ENCODE data around the gene GPR152.
"Not testable (repeated sequence)": the region's sequence is repeated elsewhere in the genome, so short reads cannot be mapped to it uniquely, and the experiment has no call there.

Gene GPR152

GRCh38 chr11:67406969-67407687 is 45.4 kb downstream of the GPR152 start:
- DNase-seq, result no peak

GRCh38 chr11:67406420-67406968 is 46.0 kb downstream of the GPR152 start:
- no peak for DNase-seq

- no peak for DNase-seq
Observed at GRCh38 chr11:67405688-67406339, 46.7 kb downstream of the GPR152 start.

- DNase-seq, result no peak
Observed at GRCh38 chr11:67405196-67405567, 47.3 kb downstream of the GPR152 start.

- peak; percentile 33 for DNase-seq
Observed at GRCh38 chr11:67404515-67405195, 47.9 kb downstream of the GPR152 start.

- not testable (repeated sequence) for DNase-seq
Observed at GRCh38 chr11:67403085-67403484, 49.4 kb downstream of the GPR152 start.

- not testable (repeated sequence) for DNase-seq
Observed at GRCh38 chr11:67402192-67402839, 50.2 kb downstream of the GPR152 start.

GRCh38 chr11:67401495-67402191 is 50.9 kb downstream of the GPR152 start, which contains the start of gene PPP1CA:
TSS of gene PPP1CA (minus strand) at chr11:67401858. CDS start at chr11:67401782, 76 bp downstream.
- peak; percentile 95 for DNase-seq
